GM18951 (cell line): Measurements from ENCODE around the gene ZDHHC8.

Experiments used
- POLR2A ChIP-seq: IDR thresholded peaks from 4 replicates; pipeline ENCODE4 v1.6.1; 2011; ENCODE audit warnings: mild to moderate bottlenecking; ENCODE audit not compliant: insufficient read length, insufficient read depth; ENCODE audit errors: extremely low read depth
- in situ Hi-C: fragments of 300-500 bp; cut with MboI; formaldehyde crosslinking; loops from one replicate; pipeline ENCODE4 v1.12.0; 2022; ENCODE audit warnings: low sequenced_read_pairs, mixed read lengths, inconsistent platforms; ENCODE audit not compliant: unreplicated experiment

The ZDHHC8 gene

GRCh38 chr22:20131859-20132685 lies 468 bp downstream of the ZDHHC8 start:
- in situ Hi-C loops, result no loop called here

DNA sequence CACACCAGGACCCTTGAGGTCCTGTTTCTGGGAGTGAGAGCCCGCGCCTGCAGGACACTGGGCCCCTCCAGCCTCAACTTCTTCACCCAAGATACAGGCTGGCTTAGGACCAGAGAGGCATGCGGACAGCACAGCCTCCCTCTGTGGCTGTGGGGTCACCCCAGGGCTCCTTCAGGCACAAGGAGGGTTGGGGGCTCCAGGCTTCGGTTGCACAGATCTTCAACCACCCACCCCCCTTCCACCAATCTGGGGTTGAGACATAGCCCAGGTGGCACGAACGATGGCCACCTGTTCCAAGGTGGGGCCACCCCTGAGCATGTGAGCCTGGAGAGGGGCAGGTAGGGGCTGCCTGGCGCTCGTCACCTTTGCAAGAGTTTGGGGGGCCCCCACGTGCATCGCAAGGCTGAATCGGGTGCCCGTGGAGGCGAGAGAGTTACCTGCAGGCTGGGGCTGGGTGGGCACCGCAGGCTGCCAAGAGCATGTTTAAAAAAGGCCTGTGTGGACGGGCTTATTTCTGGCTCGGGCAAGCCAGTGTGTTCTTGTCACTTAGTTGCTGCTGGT lies 1.2 kb downstream of the ZDHHC8 start:
- in situ Hi-C loops, result no loop called here
- TF ChIP-seq POLR2A, result no peak

More at GRCh38 chr22:20131859-20132685, 468 bp downstream of the ZDHHC8 start:
- no peak for TF ChIP-seq POLR2A

- TF ChIP-seq POLR2A, result no peak
- in situ Hi-C loops, result no loop called here
Measured at GRCh38 chr22:20133930-20134549, 2.4 kb downstream of the ZDHHC8 start.

- TF ChIP-seq POLR2A, result no peak
- in situ Hi-C loops, result no loop called here
Measured at GRCh38 chr22:20135265-20135664, 3.7 kb downstream of the ZDHHC8 start.

DNA sequence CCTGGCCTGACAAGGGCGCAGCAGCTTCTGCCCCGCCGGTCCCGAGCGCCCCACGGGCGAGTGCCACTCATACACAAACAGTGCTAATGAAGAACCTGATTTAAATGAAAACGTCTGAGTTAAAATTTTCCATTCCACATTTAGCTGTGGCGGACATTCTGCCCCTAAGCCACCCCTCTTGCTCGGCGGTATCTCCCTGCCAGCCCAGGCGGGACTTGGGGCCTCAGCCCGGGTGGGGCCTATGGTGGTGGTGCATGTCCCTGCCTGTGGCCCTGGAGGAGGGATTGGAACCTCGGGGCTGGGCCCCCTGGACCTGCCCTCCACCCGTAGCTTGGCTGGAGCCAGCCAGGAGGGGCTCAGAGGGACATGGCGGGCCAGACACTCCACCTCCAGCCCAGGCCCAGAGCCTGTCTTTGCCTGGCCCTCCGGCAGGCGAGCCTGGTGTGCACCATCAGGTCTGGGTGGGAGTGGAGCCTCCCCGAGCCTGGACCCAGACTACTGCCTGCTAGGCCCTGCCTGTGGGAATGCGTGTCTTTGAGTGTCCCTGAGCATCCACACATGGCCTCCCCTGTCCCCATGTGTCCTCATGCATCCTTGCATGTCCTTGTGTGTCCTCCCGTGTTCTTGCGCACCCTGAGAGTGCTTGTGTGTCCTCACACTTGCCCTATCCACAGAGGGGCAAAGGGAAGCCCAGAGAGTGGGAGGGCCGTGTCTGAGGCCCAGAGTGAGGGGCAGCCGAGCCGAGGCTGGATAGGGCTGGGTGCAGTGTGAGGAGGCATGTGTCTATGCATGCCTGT lies 4.4 kb downstream of the ZDHHC8 start:
- in situ Hi-C loops, result no loop called here
- no peak for TF ChIP-seq POLR2A

GRCh38 chr22:20136603-20136873 lies 4.9 kb downstream of the ZDHHC8 start:
- in situ Hi-C loops, result no loop called here
- TF ChIP-seq POLR2A, result no peak

- no peak for TF ChIP-seq POLR2A
- in situ Hi-C loops, result no loop called here
Measured at GRCh38 chr22:20137113-20137512, 5.5 kb downstream of the ZDHHC8 start.

- TF ChIP-seq POLR2A, result no peak
- in situ Hi-C loops, result no loop called here
Measured at GRCh38 chr22:20137671-20138416, 6.2 kb downstream of the ZDHHC8 start.

DNA sequence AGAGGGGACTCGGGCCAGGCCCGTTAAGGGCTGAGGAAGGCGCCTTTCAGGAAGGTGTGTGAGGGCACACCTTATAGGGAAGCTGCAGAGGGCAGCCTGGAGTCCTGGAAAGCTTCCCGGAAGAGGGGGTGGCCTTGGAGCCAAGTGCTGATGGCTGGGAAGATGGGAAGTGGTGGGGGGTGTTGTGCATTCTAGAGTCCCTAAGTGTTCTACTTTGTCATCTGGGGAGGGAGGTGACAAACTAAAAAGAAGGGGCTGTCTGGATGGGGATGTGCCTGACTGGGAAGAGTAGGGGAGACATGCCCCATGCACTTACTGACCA lies 6.8 kb downstream of the ZDHHC8 start:
- in situ Hi-C loops, result no loop called here
- no peak for TF ChIP-seq POLR2A

- TF ChIP-seq POLR2A, result no peak
- in situ Hi-C loops, result no loop called here
Measured at GRCh38 chr22:20138868-20139267, 7.3 kb downstream of the ZDHHC8 start.

DNA sequence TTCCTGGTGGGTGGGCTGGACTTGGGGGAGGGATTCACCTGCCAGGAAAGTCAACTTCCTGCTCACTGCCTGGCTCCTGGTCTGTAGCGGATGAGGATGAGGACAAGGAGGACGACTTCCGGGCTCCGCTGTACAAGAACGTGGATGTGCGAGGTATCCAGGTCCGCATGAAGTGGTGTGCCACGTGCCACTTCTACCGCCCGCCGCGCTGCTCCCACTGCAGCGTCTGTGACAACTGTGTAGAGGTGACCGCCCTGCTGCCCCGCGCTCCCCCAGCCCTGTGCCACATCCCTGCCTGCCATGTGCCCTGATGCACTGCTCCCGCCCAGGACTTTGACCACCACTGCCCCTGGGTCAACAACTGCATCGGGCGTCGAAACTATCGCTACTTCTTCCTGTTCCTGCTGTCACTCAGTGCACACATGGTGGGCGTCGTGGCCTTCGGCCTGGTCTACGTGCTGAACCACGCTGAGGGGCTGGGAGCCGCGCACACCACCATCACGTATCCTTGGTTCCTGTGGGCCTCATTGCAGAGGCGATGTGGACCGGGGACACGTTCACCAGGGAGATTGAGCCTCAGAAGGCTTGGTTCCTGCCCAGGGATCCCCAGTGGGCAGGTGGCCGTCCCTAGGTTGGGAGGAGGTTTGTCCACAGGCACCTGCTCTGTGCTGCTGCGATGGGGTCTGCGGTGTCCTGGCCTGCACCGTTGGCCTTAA lies 7.9 kb downstream of the ZDHHC8 start:
- no peak for TF ChIP-seq POLR2A
- in situ Hi-C loops, result no loop called here

DNA sequence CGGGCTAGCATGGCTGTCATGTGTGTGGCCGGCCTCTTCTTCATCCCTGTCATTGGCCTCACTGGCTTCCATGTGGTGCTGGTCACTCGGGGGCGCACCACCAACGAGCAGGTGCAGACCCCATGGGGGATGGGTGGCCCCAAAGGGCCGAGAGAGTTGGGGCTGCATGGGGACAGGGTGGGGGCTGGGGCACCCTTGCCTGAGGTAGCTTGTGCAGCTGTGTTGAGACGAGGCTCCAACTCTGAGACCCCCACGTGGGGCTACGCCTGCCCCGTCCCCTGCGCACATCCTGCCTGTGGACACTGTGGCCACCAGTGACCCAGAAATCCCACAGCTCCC lies 8.5 kb downstream of the ZDHHC8 start:
- TF ChIP-seq POLR2A, result no peak
- in situ Hi-C loops, result no loop called here
